Heart left ventricle (tissue), 16 donors: ENCODE data around the gene CAPRIN2. TPM values are rescaled to one million over a fixed set of nuclear protein-coding genes. Genes with fewer than 3 reads are reported as not detected.

Experiments
- ATAC-seq, 4 donors: fragments of 200-7000 bp; cut with Tn5 transposase; one replicate each; pipeline ENCODE4 v1.9.1; 2020 to 2022; ENCODE audit warnings: moderate library complexity in 4 of 4, mild to moderate bottlenecking in 3 of 4, moderate number of reproducible peaks in 1 of 4
- DNase-seq, 5 donors: peaks; one replicate each; pipeline ENCODE4 v3.0.0-alpha.2; 2020
- H3K27ac ChIP-seq, 12 donors: fragments of 200-600 bp; sonication (generic) in 4 of 12; one replicate each; pipeline versions ENCODE4 v1.5.0 to v1.8.0; 2016 to 2022; ENCODE audit warnings: mild to moderate bottlenecking in 2 of 12
- H3K27me3 ChIP-seq, 9 donors: fragments of 200-600 bp; sonication (generic) in 2 of 9; one replicate each; pipeline versions ENCODE4 v1.5.1 to v1.8.0; 2016 to 2022; ENCODE audit warnings: mild to moderate bottlenecking in 3 of 9
- H3K36me3 ChIP-seq, 9 donors: fragments of 200-600 bp; sonication (generic) in 2 of 9; one replicate each; pipeline versions ENCODE4 v1.5.0 to v1.8.0; 2018 to 2022; ENCODE audit warnings: mild to moderate bottlenecking in 2 of 9
- H3K4me1 ChIP-seq, 12 donors: fragments of 200-600 bp; sonication (generic) in 4 of 12; one replicate each; pipeline versions ENCODE4 v1.5.0 to v1.8.0; 2016 to 2022; ENCODE audit warnings: mild to moderate bottlenecking in 3 of 12
- H3K4me3 ChIP-seq, 12 donors: fragments of 200-600 bp; sonication (generic) in 4 of 12; one replicate each; pipeline versions ENCODE4 v1.5.0 to v1.8.0; 2017 to 2022; ENCODE audit warnings: mild to moderate bottlenecking in 9 of 12, moderate library complexity in 4 of 12
- H3K9me3 ChIP-seq, 12 donors: fragments of 200-600 bp; sonication (generic) in 4 of 12; one replicate each; pipeline versions ENCODE4 v1.5.0 to v1.8.0; 2016 to 2022; ENCODE audit warnings: mild to moderate bottlenecking in 1 of 12
- POLR2A ChIP-seq, 2 donors: fragments of 450-650 bp; IDR thresholded peaks; one replicate each; pipeline ENCODE4 v1.6.1; 2017; ENCODE audit warnings: antibody characterized with exemption in 2 of 2, mild to moderate bottlenecking in 2 of 2, moderate library complexity in 2 of 2
- WGBS, 4 donors: extraction: QIAGEN DNeasy Blood & Tissue Kit in 2 of 4; methylation state at CpG; one replicate each; pipeline versions ENCODE4 v1.1.5 to v1.1.7; 2013 to 2018; 5-methylcytosine and 5-hydroxymethylcytosine counted together
- intact Hi-C, 10 donors: fragments of 100-400 bp; cut with DNase I; formaldehyde crosslinking; loops; one replicate each; pipeline versions ENCODE4 v1.11.1 to v1.14.2; 2022
- polyA plus RNA-seq, 2 donors: library from polyadenylated mRNA; stranded (reverse); fragments of 200-250 nt; gene quantifications; one replicate each; pipeline ENCODE4 v1.2.3, GENCODE V29; 2013
- total RNA-seq, 9 donors: library from RNA; depleted of rRNA in 2 of 9; stranded (reverse); fragments of >200 nt in 2 of 9; fragmentation: NEBNext Ultra II Directional in 3 of 9; extraction: Animal tissue kit (Norgen Biotek cat#: 25700) in 3 of 9; gene quantifications; one replicate each; pipeline versions ENCODE4 v1.1.0 to v1.2.4, GENCODE V29; 2016 to 2023
- TF ChIP-seq, protein P1 (sequence below), 12 donors: fragments of 200-600 bp; sonication (generic) in 4 of 12; IDR thresholded peaks; one replicate each; pipeline versions ENCODE4 v1.5.0 to v1.8.0; 2018 to 2022; ENCODE audit warnings: antibody characterized with exemption in 12 of 12, mild to moderate bottlenecking in 5 of 12
- donor health status: ischemic (EF 13 %, LVEDD 7.1; RV severe dilation, severe dysfunction).
- donor health status: healthy with polysubstance abuse.
- donor health status: DM: no; HTN: yes; CAD: no.
- donor health status: DM: no; HTN: no; CAD: no.
- donor health status: ischemic (EF 25% LVEDD 6.9; RV normal size, moderate dysfunction).
- donor health status: ischemic (EF 25% LVEDD 5.7; RV mildly dilated, moderate dysfunction).
- donor health status: healthy.
- donor health status: DM: yes; HTN: yes; CAD: no.
- donor health status: ischemic (EF 35%, LVEDD 5.7; RV mildly dilated, moderate dysfunction).
- donor health status: nonischemic (EF 11% LVEDD 7.7; RV severe dilation, severe dysfunction).
- donor health status: DM: yes; HTN: yes; CAD: no.
- donor health status: PGD.
- donor health status: ischemic (EF 29% LVEDD 5.4; RV normal size, mild dysfunction).
- donor health status: nonischemic (EF 23%, LVEDD 6.1; RV moderate dilation, normal function).

The CAPRIN2 gene
- total and polyA plus RNA-seq, 11 donors, result 9.9 to 33.6 (median 29.0) TPM

GRCh38 chr12:30779578-30779977 is 24.8 kb upstream of the CAPRIN2 start:
- 87 to 94% (median 90%) methylated on average over 3 to 5 of the region's 5 CpGs for WGBS, 4 donors
- Histone ChIP-seq H3K9me3 (peaks cover 0 to 14% (median 1%) of the 10 kb centered on the region in 12 donors), H3K4me1 (no peaks in the 10 kb centered on the region), H3K27ac (no peak overlapping the region), H3K27me3 (no peaks in the 10 kb centered on the region), H3K4me3 (no peak overlapping the region), H3K36me3 (no peaks in the 10 kb centered on the region)
- DNase-seq (no peak), ATAC-seq (no peak)
- intact Hi-C loops, result no loop called here
- no peak for TF ChIP-seq POLR2A (IDR thresholded peaks at IDR 0.05)
- TF ChIP-seq, protein P1, sequence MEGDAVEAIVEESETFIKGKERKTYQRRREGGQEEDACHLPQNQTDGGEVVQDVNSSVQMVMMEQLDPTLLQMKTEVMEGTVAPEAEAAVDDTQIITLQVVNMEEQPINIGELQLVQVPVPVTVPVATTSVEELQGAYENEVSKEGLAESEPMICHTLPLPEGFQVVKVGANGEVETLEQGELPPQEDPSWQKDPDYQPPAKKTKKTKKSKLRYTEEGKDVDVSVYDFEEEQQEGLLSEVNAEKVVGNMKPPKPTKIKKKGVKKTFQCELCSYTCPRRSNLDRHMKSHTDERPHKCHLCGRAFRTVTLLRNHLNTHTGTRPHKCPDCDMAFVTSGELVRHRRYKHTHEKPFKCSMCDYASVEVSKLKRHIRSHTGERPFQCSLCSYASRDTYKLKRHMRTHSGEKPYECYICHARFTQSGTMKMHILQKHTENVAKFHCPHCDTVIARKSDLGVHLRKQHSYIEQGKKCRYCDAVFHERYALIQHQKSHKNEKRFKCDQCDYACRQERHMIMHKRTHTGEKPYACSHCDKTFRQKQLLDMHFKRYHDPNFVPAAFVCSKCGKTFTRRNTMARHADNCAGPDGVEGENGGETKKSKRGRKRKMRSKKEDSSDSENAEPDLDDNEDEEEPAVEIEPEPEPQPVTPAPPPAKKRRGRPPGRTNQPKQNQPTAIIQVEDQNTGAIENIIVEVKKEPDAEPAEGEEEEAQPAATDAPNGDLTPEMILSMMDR (IDR thresholded peaks at IDR 0.05), result no peak

GRCh38 chr12:30779178-30779577 is 24.4 kb upstream of the CAPRIN2 start:
- intact Hi-C loops, result no loop called here
- H3K27me3 ChIP-seq, result no peaks in the 10 kb centered on the region
- ATAC-seq (no peak), DNase-seq (no peak)
- no peak overlapping the region for H3K27ac ChIP-seq
- H3K4me1 ChIP-seq, result no peaks in the 10 kb centered on the region
- peaks cover 0 to 16% (median 0%) of the 10 kb centered on the region in 12 donors for H3K9me3 ChIP-seq
- TF ChIP-seq POLR2A (IDR thresholded peaks at IDR 0.05), result no peak
- TF ChIP-seq, protein P1 (IDR thresholded peaks at IDR 0.05), result no peak
- H3K36me3 ChIP-seq, result no peaks in the 10 kb centered on the region
- H3K4me3 ChIP-seq, result no peak overlapping the region

- ATAC-seq (no peak), DNase-seq (no peak)
- no peaks in the 10 kb centered on the region for H3K36me3 ChIP-seq
- no peaks in the 10 kb centered on the region for H3K4me1 ChIP-seq
- H3K9me3 ChIP-seq, result peaks cover 0 to 16% (median 0%) of the 10 kb centered on the region in 12 donors
- H3K27me3 ChIP-seq, result no peaks in the 10 kb centered on the region
- H3K27ac ChIP-seq, result no peak overlapping the region
- intact Hi-C loops, result no loop called here
- H3K4me3 ChIP-seq, result no peak overlapping the region
- TF ChIP-seq POLR2A (IDR thresholded peaks at IDR 0.05), result no peak
- TF ChIP-seq, protein P1 (IDR thresholded peaks at IDR 0.05), result no peak
Measured at GRCh38 chr12:30774599-30774998, 19.8 kb upstream of the CAPRIN2 start.

DNA sequence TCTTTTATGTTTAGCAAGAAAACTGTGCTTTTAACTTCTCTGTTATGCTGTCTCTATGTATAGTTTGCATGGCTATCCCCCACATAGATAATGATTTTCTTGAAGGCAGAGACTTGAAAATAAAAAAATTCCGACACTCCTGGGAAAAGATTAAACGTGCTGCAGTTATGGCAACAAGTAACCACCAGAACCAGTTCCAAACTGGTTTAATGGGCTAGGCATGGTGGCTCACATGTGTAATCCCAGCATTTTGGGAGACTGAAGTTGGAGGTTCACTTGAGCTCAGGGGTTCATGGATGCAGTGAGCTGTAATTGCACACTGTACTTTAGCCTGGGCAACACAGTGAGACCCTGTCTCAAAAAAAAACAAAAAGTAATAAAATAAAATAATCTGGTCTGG is 15.1 kb upstream of the CAPRIN2 start:
- peaks cover 0 to 8% (median 0%) of the 10 kb centered on the region in 12 donors for H3K9me3 ChIP-seq
- no peaks in the 10 kb centered on the region for H3K36me3 ChIP-seq
- 82 to 87% (median 85%) methylated on average over 2 of the region's 2 CpGs for WGBS, 4 donors
- H3K4me3 ChIP-seq, result no peak overlapping the region
- no peak overlapping the region for H3K27ac ChIP-seq
- no peaks in the 10 kb centered on the region for H3K27me3 ChIP-seq
- intact Hi-C loops, result loop anchor here in 1 of 10 donors (5.0 kb wide), 1 partner anchor 32 kb away; no protein-coding TSS in a partner anchor
- no peak for ATAC-seq
- no peaks in the 10 kb centered on the region for H3K4me1 ChIP-seq
- DNase-seq, result no peak
- no peak for TF ChIP-seq POLR2A (IDR thresholded peaks at IDR 0.05)
- TF ChIP-seq, protein P1 (IDR thresholded peaks at IDR 0.05), result no peak
